Measurements from ENCODE around the gene CHRDL2. TPM values are rescaled to one million over a fixed set of nuclear protein-coding genes. Genes with fewer than 3 reads are reported as not detected.

Gene CHRDL2
- total RNA-seq, 1 donor from 2014 or later: not detected

- Mint-ChIP-seq H3K4me1 (ENCODE audit: low read depth, unreplicated experiment) (peaks cover under 1% of the 10 kb centered on the region), H3K27me3 (ENCODE audit: unreplicated experiment) (peaks cover 2% of the 10 kb centered on the region), H3K4me3 (ENCODE audit: unreplicated experiment) (no peak overlapping the region), H3K9me3 (ENCODE audit: unreplicated experiment) (no peaks in the 10 kb centered on the region), H3K36me3 (ENCODE audit: unreplicated experiment) (peaks cover 11% of the 10 kb centered on the region), H3K27ac (ENCODE audit: unreplicated experiment) (no peak overlapping the region)
- no peak for DNase-seq
- no peak for TF ChIP-seq CTCF (IDR thresholded peaks at IDR 0.05; ENCODE audit: partially characterized antibody, unreplicated experiment)
These were observed 82.3 kb downstream of the CHRDL2 start for GRCh38 chr11:74648894-74649293.

GRCh38 chr11:74647831-74648230 lies 83.4 kb downstream of the CHRDL2 start:
- Mint-ChIP-seq H3K36me3 (ENCODE audit: unreplicated experiment) (peaks cover 11% of the 10 kb centered on the region), H3K9me3 (ENCODE audit: unreplicated experiment) (no peaks in the 10 kb centered on the region), H3K4me3 (ENCODE audit: unreplicated experiment) (no peak overlapping the region), H3K4me1 (ENCODE audit: low read depth, unreplicated experiment) (peaks cover 11% of the 10 kb centered on the region), H3K27ac (ENCODE audit: unreplicated experiment) (no peak overlapping the region), H3K27me3 (ENCODE audit: unreplicated experiment) (peaks cover 2% of the 10 kb centered on the region)
- no peak for TF ChIP-seq CTCF (IDR thresholded peaks at IDR 0.05; ENCODE audit: partially characterized antibody, unreplicated experiment)
- no peak for DNase-seq

GRCh38 chr11:74647404-74647803 lies 83.8 kb downstream of the CHRDL2 start:
- H3K9me3 Mint-ChIP-seq (ENCODE audit: unreplicated experiment): no peaks in the 10 kb centered on the region
- TF ChIP-seq CTCF (IDR thresholded peaks at IDR 0.05; ENCODE audit: partially characterized antibody, unreplicated experiment): no peak
- DNase-seq: no peak
- peaks cover 14% of the 10 kb centered on the region for H3K4me1 Mint-ChIP-seq (ENCODE audit: low read depth, unreplicated experiment)
- peaks cover 2% of the 10 kb centered on the region for H3K27me3 Mint-ChIP-seq (ENCODE audit: unreplicated experiment)
- H3K27ac Mint-ChIP-seq (ENCODE audit: unreplicated experiment): no peak overlapping the region
- H3K36me3 Mint-ChIP-seq (ENCODE audit: unreplicated experiment): peaks cover 7% of the 10 kb centered on the region
- H3K4me3 Mint-ChIP-seq (ENCODE audit: unreplicated experiment): no peak overlapping the region

GRCh38 chr11:74646954-74647353 lies 84.3 kb downstream of the CHRDL2 start:
- Mint-ChIP-seq H3K4me3 (ENCODE audit: unreplicated experiment) (no peak overlapping the region), H3K27ac (ENCODE audit: unreplicated experiment) (no peak overlapping the region), H3K27me3 (ENCODE audit: unreplicated experiment) (peaks cover 2% of the 10 kb centered on the region), H3K4me1 (ENCODE audit: low read depth, unreplicated experiment) (peaks cover 18% of the 10 kb centered on the region), H3K9me3 (ENCODE audit: unreplicated experiment) (no peaks in the 10 kb centered on the region), H3K36me3 (ENCODE audit: unreplicated experiment) (peaks cover 5% of the 10 kb centered on the region)
- TF ChIP-seq CTCF (IDR thresholded peaks at IDR 0.05; ENCODE audit: partially characterized antibody, unreplicated experiment): no peak
- no peak for DNase-seq

Small RNA genes lying within 50 kb of the gene (microRNA-seq; reads per million reads assigned to microRNA genes)
- not detected for gene MIR4696 (ENCODE audit: unreplicated experiment)

Other genes starting within 250 kb of the CHRDL2 start
- gene LIPT2, start 237.7 kb downstream of the CHRDL2 start, total RNA-seq (ENCODE audit: unreplicated experiment): 2.5 TPM
- 9.0 TPM for gene POLD3, start 138.8 kb downstream of the CHRDL2 start, total RNA-seq (ENCODE audit: unreplicated experiment)
- gene RNF169, start 17.4 kb upstream of the CHRDL2 start, total RNA-seq (ENCODE audit: unreplicated experiment): 7.1 TPM
- gene XRRA1, start 217.7 kb upstream of the CHRDL2 start, total RNA-seq (ENCODE audit: unreplicated experiment): 8.6 TPM
- 112 TPM for gene SPCS2, start 217.8 kb upstream of the CHRDL2 start, total RNA-seq (ENCODE audit: unreplicated experiment)